ENCODE measurements around the gene EIF3A. TPM values are rescaled to one million over a fixed set of nuclear protein-coding genes. Genes with fewer than 3 reads are reported as not detected.
A peak's percentile ranks its signal among the peaks of the same experiment; 100 is the strongest.

Gene EIF3A
- total RNA-seq, 1 donor from 2014 or later: 132 TPM

DNA sequence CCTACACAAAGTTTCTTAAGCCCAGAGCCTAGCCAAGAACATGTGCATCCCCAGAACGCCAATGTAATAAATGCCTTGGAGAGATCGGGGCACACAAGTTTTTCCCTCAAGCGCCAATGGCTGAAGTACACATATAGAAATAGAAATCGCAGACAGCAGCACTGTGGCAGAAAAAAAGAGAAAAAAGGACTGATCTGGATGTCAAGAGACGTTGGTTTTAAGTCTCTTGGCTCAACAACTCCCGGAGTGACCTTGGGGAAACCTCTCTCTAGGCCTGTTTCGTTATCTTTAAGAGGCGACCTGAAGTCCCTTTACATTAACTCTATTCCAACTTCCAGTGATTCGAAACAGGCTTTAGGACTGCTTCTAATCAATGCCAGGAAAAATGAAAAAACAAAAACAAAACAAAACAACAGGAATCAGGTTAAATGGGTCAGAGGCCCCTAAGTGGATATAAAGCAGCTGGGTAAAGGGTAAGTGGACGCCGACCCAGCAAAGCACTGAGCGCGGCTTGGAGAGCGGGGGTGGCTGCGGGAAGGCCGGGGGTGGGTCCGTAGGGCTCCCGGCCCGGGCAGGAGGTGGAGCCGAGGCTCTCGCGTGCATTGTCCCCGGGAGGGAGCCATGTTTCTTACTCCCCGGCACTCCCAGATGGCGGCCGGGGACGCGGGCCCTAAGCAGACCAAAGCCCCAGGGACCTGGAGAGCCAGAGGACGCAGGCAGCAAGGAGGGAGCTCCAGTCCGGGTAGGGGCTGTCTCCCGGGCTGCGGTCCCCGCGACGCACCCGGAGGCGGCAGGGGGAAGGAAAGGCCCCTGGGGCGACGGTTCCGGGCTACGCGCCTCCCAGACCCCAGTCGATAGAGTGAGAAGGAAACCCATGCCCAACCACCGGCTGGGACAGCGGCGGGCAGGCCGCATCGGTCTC, 757 bp downstream of the EIF3A start:
- H3K9me3 Mint-ChIP-seq: no peaks in the 10 kb centered on the region
- peak; percentile 77 for DNase-seq (ENCODE audit: extremely low spot score, unreplicated experiment)
- peaks cover 22% of the 10 kb centered on the region for H3K4me1 Mint-ChIP-seq (ENCODE audit: unreplicated experiment)
- peaks cover 5% of the 10 kb centered on the region for H3K27me3 Mint-ChIP-seq
- H3K36me3 Mint-ChIP-seq: peaks cover 13% of the 10 kb centered on the region
- H3K27ac Mint-ChIP-seq: peak overlapping the region; percentile 100
- TF ChIP-seq, protein P1, sequence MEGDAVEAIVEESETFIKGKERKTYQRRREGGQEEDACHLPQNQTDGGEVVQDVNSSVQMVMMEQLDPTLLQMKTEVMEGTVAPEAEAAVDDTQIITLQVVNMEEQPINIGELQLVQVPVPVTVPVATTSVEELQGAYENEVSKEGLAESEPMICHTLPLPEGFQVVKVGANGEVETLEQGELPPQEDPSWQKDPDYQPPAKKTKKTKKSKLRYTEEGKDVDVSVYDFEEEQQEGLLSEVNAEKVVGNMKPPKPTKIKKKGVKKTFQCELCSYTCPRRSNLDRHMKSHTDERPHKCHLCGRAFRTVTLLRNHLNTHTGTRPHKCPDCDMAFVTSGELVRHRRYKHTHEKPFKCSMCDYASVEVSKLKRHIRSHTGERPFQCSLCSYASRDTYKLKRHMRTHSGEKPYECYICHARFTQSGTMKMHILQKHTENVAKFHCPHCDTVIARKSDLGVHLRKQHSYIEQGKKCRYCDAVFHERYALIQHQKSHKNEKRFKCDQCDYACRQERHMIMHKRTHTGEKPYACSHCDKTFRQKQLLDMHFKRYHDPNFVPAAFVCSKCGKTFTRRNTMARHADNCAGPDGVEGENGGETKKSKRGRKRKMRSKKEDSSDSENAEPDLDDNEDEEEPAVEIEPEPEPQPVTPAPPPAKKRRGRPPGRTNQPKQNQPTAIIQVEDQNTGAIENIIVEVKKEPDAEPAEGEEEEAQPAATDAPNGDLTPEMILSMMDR (conservative IDR thresholded peaks at IDR 0.05): no peak
- H3K4me3 Mint-ChIP-seq: peak overlapping the region; percentile 96

DNA sequence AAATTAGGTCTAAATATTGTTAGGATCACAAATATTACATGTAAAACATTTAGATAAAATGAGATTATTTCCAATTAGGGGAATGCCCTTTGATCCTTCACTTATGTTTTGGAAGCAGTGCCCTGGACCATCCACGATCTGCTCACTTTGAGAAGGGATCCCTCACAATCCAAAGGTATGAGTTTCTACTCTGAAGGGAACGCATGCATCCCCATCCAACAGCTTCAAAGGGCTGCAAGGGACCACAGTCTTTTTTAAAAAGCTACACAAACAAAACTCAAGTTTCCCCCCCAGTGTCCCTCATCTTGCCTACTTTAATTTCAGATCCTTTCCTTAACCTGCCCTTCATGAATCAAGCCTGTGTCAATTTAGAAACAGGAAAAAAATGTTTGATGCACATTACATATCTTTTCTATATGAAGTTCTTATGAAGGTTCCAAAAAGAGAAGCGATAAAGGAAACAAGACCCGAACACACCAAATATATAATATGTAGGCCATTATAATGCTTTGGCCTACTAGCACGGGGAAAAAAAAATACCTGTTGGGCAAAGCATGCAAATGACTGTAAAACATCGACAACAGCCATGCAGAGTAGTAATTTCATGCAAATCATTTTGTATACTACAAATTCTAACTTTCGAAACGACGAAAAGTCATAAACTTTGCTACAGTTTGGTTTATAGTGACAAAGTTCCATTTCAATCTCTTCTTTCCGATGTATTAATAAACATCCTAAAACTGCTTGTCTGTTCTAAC, 2.0 kb downstream of the EIF3A start:
- Mint-ChIP-seq H3K4me1 (ENCODE audit: unreplicated experiment) (peaks cover 22% of the 10 kb centered on the region), H3K36me3 (peaks cover 13% of the 10 kb centered on the region), H3K9me3 (no peaks in the 10 kb centered on the region), H3K27ac (peak overlapping the region; percentile 100), H3K4me3 (peak overlapping the region; percentile 96), H3K27me3 (peaks cover 5% of the 10 kb centered on the region)
- DNase-seq (ENCODE audit: extremely low spot score, unreplicated experiment): no peak
- TF ChIP-seq, protein P1 (conservative IDR thresholded peaks at IDR 0.05): no peak

DNA sequence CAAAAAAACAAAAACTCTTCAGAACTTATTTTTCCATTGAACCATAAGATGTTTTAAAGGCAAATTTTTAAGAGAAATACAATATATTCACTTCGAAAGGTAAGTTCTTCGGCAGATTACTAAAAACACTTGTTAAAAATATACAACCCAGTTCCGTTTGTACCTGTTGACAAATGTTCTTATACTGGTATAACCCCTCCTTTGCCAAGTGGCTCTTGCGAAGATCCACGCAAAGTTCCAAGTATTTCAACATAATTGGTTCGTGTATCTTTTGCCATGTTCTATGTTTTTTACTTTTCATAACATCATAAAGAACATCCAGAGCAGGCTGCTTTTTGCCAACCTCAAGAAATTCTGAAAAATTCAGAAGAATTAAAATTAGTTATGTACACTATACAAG, 7.0 kb downstream of the EIF3A start:
- Mint-ChIP-seq H3K27me3 (no peaks in the 10 kb centered on the region), H3K27ac (no peak overlapping the region), H3K9me3 (no peaks in the 10 kb centered on the region), H3K36me3 (peaks cover 40% of the 10 kb centered on the region), H3K4me3 (no peak overlapping the region), H3K4me1 (ENCODE audit: unreplicated experiment) (peaks cover 11% of the 10 kb centered on the region)
- no peak for DNase-seq (ENCODE audit: extremely low spot score, unreplicated experiment)
- TF ChIP-seq, protein P1 (conservative IDR thresholded peaks at IDR 0.05): no peak

- no peaks in the 10 kb centered on the region for H3K9me3 Mint-ChIP-seq
- peaks cover 41% of the 10 kb centered on the region for H3K36me3 Mint-ChIP-seq
- H3K4me3 Mint-ChIP-seq: no peak overlapping the region
- no peaks in the 10 kb centered on the region for H3K4me1 Mint-ChIP-seq (ENCODE audit: unreplicated experiment)
- no peak overlapping the region for H3K27ac Mint-ChIP-seq
- TF ChIP-seq, protein P1 (conservative IDR thresholded peaks at IDR 0.05): no peak
- no peaks in the 10 kb centered on the region for H3K27me3 Mint-ChIP-seq
- no peak for DNase-seq (ENCODE audit: extremely low spot score, unreplicated experiment)
Measured at GRCh38 chr10:119070395-119071165, 10.0 kb downstream of the EIF3A start.

DNA sequence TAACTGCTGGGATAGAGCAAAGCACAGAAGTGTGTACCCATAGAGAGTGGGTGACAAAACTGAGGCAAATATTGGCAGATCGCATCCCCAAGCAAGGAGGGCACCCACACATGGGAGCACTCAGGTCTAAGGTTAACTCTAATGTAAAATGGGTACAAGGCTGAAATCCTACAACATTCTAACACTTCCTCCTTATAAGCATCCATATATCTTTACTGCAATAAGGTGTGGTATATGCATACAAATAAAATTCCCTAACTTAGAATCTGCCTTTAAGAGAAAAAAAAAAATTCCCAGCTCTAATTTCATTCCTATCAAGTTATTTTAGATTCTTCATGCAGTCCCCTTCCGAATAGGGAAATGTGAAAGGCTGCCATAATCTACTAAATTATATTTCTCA, 18.7 kb downstream of the EIF3A start:
- Mint-ChIP-seq H3K9me3 (no peaks in the 10 kb centered on the region), H3K27ac (no peak overlapping the region), H3K27me3 (no peaks in the 10 kb centered on the region), H3K4me1 (ENCODE audit: unreplicated experiment) (no peaks in the 10 kb centered on the region), H3K36me3 (peaks cover 45% of the 10 kb centered on the region), H3K4me3 (no peak overlapping the region)
- TF ChIP-seq, protein P1 (conservative IDR thresholded peaks at IDR 0.05): no peak
- DNase-seq (ENCODE audit: extremely low spot score, unreplicated experiment): no peak

Measured in type B pancreatic cell (in vitro differentiated cells).